ENCODE measurements around the gene GFOD2. TPM values are rescaled to one million over a fixed set of nuclear protein-coding genes. Genes with fewer than 3 reads are reported as not detected.

GFOD2 gene
- total and polyA plus RNA-seq, 11 donors = 6.5 to 15.4 (median 9.8) TPM

- no peak for TF ChIP-seq POLR2A (IDR thresholded peaks at IDR 0.05)
- TF ChIP-seq, protein P1, sequence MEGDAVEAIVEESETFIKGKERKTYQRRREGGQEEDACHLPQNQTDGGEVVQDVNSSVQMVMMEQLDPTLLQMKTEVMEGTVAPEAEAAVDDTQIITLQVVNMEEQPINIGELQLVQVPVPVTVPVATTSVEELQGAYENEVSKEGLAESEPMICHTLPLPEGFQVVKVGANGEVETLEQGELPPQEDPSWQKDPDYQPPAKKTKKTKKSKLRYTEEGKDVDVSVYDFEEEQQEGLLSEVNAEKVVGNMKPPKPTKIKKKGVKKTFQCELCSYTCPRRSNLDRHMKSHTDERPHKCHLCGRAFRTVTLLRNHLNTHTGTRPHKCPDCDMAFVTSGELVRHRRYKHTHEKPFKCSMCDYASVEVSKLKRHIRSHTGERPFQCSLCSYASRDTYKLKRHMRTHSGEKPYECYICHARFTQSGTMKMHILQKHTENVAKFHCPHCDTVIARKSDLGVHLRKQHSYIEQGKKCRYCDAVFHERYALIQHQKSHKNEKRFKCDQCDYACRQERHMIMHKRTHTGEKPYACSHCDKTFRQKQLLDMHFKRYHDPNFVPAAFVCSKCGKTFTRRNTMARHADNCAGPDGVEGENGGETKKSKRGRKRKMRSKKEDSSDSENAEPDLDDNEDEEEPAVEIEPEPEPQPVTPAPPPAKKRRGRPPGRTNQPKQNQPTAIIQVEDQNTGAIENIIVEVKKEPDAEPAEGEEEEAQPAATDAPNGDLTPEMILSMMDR (IDR thresholded peaks at IDR 0.05) = peak in 2 of 12 donors; percentile 8 to 30
- intact Hi-C loops (cut with DNase I) = loop anchor here in 2 of 10 donors (5.0 kb wide), 2 partner anchors 86 to 131 kb away; no protein-coding TSS in a partner anchor
- 4 to 16% (median 10%) methylated on average over 39 to 68 of the region's 68 CpGs for WGBS, 4 donors
- no peak for ATAC-seq
- Histone ChIP-seq H3K4me1 (peaks cover 0 to 31% (median 9%) of the 10 kb centered on the region in 12 donors), H3K36me3 (peaks cover 0 to 15% (median 0%) of the 10 kb centered on the region in 9 donors), H3K4me3 (peak overlapping the region; percentile 16 to 56 (median 42)), H3K27ac (no peak overlapping the region), H3K27me3 (peaks cover 24 to 67% (median 47%) of the 10 kb centered on the region in 9 donors), H3K9me3 (no peaks in the 10 kb centered on the region)
- peak in 1 of 5 donors; percentile 60 for DNase-seq
These were observed 65.9 kb downstream of the GFOD2 start for GRCh38 chr16:67653128-67653788.

GRCh38 chr16:67652578-67653127 is 66.5 kb downstream of the GFOD2 start:
- intact Hi-C loops (cut with DNase I) = loop anchor here in 2 of 10 donors (5.0 kb wide), 2 partner anchors 85 to 130 kb away; no protein-coding TSS in a partner anchor
- DNase-seq (no peak), ATAC-seq (peak in 1 of 4 donors; percentile 49)
- H3K4me1 ChIP-seq = peaks cover 0 to 34% (median 9%) of the 10 kb centered on the region in 12 donors
- H3K27me3 ChIP-seq = peaks cover 29 to 74% (median 53%) of the 10 kb centered on the region in 9 donors
- peak overlapping the region in 10 of 12 donors; percentile 25 to 56 (median 44) for H3K4me3 ChIP-seq
- TF ChIP-seq POLR2A (IDR thresholded peaks at IDR 0.05) = no peak
- TF ChIP-seq, protein P1 (IDR thresholded peaks at IDR 0.05) = no peak
- no peak overlapping the region for H3K27ac ChIP-seq
- H3K9me3 ChIP-seq = no peaks in the 10 kb centered on the region
- 4 to 17% (median 7%) methylated on average over 16 to 59 of the region's 59 CpGs; no CpG with 5 or more reads in 1 of the 4 donors for WGBS, 4 donors
- H3K36me3 ChIP-seq = peaks cover 0 to 9% (median 0%) of the 10 kb centered on the region in 9 donors

- H3K27me3 ChIP-seq = peaks cover 33 to 82% (median 54%) of the 10 kb centered on the region in 9 donors
- peaks cover 0 to 3% (median 0%) of the 10 kb centered on the region in 9 donors for H3K36me3 ChIP-seq
- no peak overlapping the region for H3K27ac ChIP-seq
- H3K4me3 ChIP-seq = no peak overlapping the region
- 86 to 94% (median 91%) methylated on average over 3 to 4 of the region's 4 CpGs for WGBS, 4 donors
- no peak for TF ChIP-seq POLR2A (IDR thresholded peaks at IDR 0.05)
- TF ChIP-seq, protein P1 (IDR thresholded peaks at IDR 0.05) = no peak
- intact Hi-C loops (cut with DNase I) = loop anchor here in 2 of 10 donors (5.0 kb wide), 2 partner anchors 85 to 130 kb away; no protein-coding TSS in a partner anchor
- H3K9me3 ChIP-seq = no peaks in the 10 kb centered on the region
- peaks cover 0 to 34% (median 9%) of the 10 kb centered on the region in 12 donors for H3K4me1 ChIP-seq
- ATAC-seq (no peak), DNase-seq (no peak)
These were observed 67.3 kb downstream of the GFOD2 start for GRCh38 chr16:67651847-67652246.

GRCh38 chr16:67651039-67651438 is 68.1 kb downstream of the GFOD2 start:
- Histone ChIP-seq H3K9me3 (no peaks in the 10 kb centered on the region), H3K4me1 (peaks cover 0 to 34% (median 9%) of the 10 kb centered on the region in 12 donors), H3K27me3 (peaks cover 33 to 89% (median 63%) of the 10 kb centered on the region in 9 donors), H3K27ac (no peak overlapping the region), H3K4me3 (no peak overlapping the region), H3K36me3 (no peaks in the 10 kb centered on the region)
- 87 to 91% (median 88%) methylated on average over 7 of the region's 7 CpGs for WGBS, 4 donors
- DNase-seq (no peak), ATAC-seq (no peak)
- intact Hi-C loops (cut with DNase I) = loop anchor here in 2 of 10 donors (5.0 kb wide), 2 partner anchors 84 to 129 kb away; no protein-coding TSS in a partner anchor
- TF ChIP-seq, protein P1 (IDR thresholded peaks at IDR 0.05) = no peak
- TF ChIP-seq POLR2A (IDR thresholded peaks at IDR 0.05) = no peak

Measured in heart left ventricle (tissue), 16 donors.